ENCODE measurements around the gene ICA1L. TPM values are rescaled to one million over a fixed set of nuclear protein-coding genes. Genes with fewer than 3 reads are reported as not detected.

The ICA1L gene
- total RNA-seq, 4 donors from 2014 or later, result 0.85 to 4.2 (median 1.2) TPM

DNA sequence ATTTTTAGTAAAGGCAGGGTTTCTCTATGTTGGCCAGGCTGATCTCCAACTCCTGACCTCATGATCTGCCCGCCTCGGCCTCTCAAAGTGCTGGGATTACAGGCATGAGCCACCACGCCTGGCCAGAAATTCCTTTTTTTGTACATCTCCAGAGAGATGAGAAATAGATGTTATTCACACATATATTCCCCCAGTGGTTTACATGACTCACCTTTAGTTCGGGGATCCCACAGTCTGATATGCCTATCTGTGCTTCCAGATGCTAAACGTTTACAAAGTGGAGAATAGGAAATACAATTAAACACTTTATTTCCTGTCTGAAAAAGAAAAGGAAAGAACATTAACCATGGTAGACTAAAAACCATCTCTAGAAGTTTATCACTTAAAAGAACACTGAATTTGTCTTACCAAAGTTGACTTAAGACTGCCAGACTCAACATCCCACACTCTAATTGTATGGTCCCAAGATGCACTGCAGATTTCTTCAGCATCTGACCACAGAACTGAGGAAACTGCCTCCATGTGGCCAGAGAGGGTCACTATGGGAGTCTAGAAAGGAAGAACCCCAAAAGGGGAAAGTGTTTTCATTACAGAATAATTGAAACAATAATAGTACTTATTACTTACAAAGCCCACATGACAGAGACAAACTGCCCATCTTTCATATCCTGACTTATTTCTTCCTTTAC lies 12.6 kb upstream of the ICA1L start:
- Histone ChIP-seq H3K27me3 (no peaks in the 10 kb centered on the region), H3K4me1 (no peaks in the 10 kb centered on the region), H3K9me3 (no peaks in the 10 kb centered on the region), H3K27ac (no peak overlapping the region), H3K4me3 (no peak overlapping the region), H3K36me3 (peaks cover 70% of the 10 kb centered on the region)
- TF ChIP-seq POLR2AphosphoS5 (IDR thresholded peaks at IDR 0.05) (no peak), POLR2A (IDR thresholded peaks at IDR 0.05) (no peak), EP300 (IDR thresholded peaks at IDR 0.05) (no peak)
- TF ChIP-seq, protein P1, sequence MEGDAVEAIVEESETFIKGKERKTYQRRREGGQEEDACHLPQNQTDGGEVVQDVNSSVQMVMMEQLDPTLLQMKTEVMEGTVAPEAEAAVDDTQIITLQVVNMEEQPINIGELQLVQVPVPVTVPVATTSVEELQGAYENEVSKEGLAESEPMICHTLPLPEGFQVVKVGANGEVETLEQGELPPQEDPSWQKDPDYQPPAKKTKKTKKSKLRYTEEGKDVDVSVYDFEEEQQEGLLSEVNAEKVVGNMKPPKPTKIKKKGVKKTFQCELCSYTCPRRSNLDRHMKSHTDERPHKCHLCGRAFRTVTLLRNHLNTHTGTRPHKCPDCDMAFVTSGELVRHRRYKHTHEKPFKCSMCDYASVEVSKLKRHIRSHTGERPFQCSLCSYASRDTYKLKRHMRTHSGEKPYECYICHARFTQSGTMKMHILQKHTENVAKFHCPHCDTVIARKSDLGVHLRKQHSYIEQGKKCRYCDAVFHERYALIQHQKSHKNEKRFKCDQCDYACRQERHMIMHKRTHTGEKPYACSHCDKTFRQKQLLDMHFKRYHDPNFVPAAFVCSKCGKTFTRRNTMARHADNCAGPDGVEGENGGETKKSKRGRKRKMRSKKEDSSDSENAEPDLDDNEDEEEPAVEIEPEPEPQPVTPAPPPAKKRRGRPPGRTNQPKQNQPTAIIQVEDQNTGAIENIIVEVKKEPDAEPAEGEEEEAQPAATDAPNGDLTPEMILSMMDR (IDR thresholded peaks at IDR 0.05), result no peak
- 90% methylated on average over 5 of the region's 5 CpGs for WGBS
- DNase-seq (ENCODE audit: low spot score in 2 of 2), result no peak

DNA sequence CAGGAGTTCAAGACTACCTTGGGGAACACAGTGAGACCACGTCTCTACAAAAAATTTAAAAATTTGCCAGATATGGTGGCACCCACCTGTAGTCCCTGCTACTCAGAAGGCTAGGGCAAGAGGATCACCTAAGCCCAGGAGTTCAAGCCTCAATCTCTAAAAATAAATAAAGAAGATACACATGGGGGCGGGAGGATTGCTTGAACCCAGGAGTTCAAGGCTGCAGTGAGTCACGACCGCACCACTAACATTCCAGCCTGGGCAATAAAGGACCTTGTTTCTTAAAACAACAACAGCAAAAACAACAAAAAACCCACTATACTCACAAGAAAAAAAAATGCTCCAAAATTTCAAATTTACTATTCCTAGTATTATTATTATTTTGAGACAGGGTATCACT lies 10.0 kb upstream of the ICA1L start:
- WGBS, result 90% methylated on average over 4 of the region's 4 CpGs
- H3K36me3 ChIP-seq, result peaks cover 58% of the 10 kb centered on the region
- no peaks in the 10 kb centered on the region for H3K27me3 ChIP-seq
- TF ChIP-seq POLR2AphosphoS5 (IDR thresholded peaks at IDR 0.05), result no peak
- TF ChIP-seq, protein P1 (IDR thresholded peaks at IDR 0.05), result no peak
- no peak for TF ChIP-seq EP300 (IDR thresholded peaks at IDR 0.05)
- no peak for TF ChIP-seq POLR2A (IDR thresholded peaks at IDR 0.05)
- H3K9me3 ChIP-seq, result no peaks in the 10 kb centered on the region
- no peak for DNase-seq (ENCODE audit: low spot score in 2 of 2)
- H3K4me3 ChIP-seq, result no peak overlapping the region
- H3K4me1 ChIP-seq, result no peaks in the 10 kb centered on the region
- no peak overlapping the region for H3K27ac ChIP-seq

DNA sequence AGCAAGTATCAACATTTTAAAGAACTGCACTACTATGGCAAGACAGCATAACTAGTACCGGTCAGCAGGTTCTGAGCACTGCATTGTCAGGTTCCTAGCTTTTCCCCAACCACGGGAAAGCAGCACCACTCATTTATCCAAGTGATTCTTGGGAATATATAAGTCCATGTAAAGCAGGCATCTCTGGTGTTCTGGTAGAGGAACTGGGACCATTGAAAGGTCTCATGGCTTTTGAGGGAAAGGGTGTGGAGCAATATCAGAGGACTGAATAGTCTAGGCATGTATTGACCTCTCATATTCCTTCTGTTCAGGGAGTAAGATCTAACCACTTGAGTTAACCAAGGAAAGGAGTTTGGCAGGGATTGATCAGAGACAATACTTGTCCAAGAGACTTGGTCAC lies 6.1 kb upstream of the ICA1L start:
- WGBS, result 94% methylated on average over 2 of the region's 2 CpGs
- peaks cover 32% of the 10 kb centered on the region for H3K36me3 ChIP-seq
- H3K27ac ChIP-seq, result no peak overlapping the region
- no peaks in the 10 kb centered on the region for H3K4me1 ChIP-seq
- no peaks in the 10 kb centered on the region for H3K27me3 ChIP-seq
- no peak overlapping the region for H3K4me3 ChIP-seq
- TF ChIP-seq, protein P1 (IDR thresholded peaks at IDR 0.05), result no peak
- no peak for TF ChIP-seq POLR2AphosphoS5 (IDR thresholded peaks at IDR 0.05)
- TF ChIP-seq POLR2A (IDR thresholded peaks at IDR 0.05), result no peak
- TF ChIP-seq EP300 (IDR thresholded peaks at IDR 0.05), result no peak
- DNase-seq (ENCODE audit: low spot score in 2 of 2), result no peak
- H3K9me3 ChIP-seq, result no peaks in the 10 kb centered on the region

DNA sequence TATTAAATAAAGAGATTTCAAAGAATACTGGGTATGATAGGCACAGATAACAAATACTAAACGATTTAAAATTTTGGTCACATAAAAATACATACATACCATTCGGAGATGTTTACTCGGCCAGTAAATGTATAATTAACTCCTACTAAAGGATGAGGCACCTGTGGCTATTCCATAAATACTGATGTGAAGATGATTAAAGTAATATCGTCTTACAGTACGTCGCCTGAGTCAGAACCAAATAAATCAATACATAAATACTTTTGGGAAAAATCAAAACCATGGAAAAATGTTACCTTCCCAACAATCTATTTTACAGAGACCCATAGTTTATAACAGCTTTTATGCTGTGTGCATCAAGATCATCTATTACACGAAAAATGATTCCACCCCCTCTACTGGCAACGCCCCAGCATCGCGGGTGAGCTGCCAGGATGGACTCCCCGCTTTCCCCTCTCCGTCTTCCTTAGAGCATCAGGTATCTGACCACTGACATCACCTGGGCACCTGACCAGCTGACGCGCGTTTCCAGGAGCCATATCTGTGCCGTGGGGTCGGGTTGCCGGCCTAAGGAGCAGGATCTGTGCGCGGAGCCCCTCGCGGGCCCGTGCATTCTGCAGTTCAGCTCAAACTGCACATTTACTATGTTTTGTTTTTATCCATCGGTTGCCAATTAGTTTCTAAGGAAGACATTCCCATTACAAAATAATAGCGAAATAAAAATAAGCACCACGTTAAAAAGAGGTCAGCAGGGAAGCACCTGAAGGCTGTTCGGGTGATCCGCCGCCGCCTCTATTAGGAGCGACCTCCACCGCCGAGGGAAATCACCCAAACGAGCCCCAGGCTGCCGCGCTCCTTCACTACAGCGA lies 901 bp downstream of the ICA1L start:
- H3K27me3 ChIP-seq, result no peaks in the 10 kb centered on the region
- peak overlapping the region; percentile 70 for H3K4me3 ChIP-seq
- no peak for TF ChIP-seq EP300 (IDR thresholded peaks at IDR 0.05)
- no peak for TF ChIP-seq POLR2AphosphoS5 (IDR thresholded peaks at IDR 0.05)
- no peak for TF ChIP-seq POLR2A (IDR thresholded peaks at IDR 0.05)
- TF ChIP-seq, protein P1 (IDR thresholded peaks at IDR 0.05), result no peak
- H3K27ac ChIP-seq, result peak overlapping the region; percentile 59
- no peaks in the 10 kb centered on the region for H3K9me3 ChIP-seq
- peaks cover 12% of the 10 kb centered on the region for H3K4me1 ChIP-seq
- peak; percentile 66 to 79 for DNase-seq (ENCODE audit: low spot score in 2 of 2)
- WGBS, result 4% methylated on average over 26 of the region's 37 CpGs
- H3K36me3 ChIP-seq, result no peaks in the 10 kb centered on the region

DNA sequence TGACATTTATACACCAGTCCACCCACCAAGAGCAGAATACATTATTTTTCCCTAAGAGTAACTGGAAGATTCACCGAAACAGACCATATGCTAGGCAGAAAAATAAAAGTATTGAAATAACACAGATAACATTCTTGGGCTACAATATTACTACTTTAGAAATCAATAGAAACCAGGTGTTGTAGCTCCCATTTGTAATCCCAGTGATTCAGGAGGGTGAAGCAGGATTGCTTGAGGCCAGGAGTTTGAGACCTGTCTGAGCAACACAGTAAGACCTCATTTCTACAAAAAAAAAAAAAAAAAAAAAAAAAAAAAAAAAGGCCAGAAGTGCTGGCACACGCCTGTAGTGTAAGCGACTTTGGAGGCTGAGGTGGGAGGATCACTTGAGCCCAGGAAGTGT lies 9.6 kb downstream of the ICA1L start:
- no peak for TF ChIP-seq EP300 (IDR thresholded peaks at IDR 0.05)
- TF ChIP-seq, protein P1 (IDR thresholded peaks at IDR 0.05), result no peak
- TF ChIP-seq POLR2A (IDR thresholded peaks at IDR 0.05), result no peak
- no peak for TF ChIP-seq POLR2AphosphoS5 (IDR thresholded peaks at IDR 0.05)
- Histone ChIP-seq H3K27ac (no peak overlapping the region), H3K9me3 (no peaks in the 10 kb centered on the region), H3K36me3 (no peaks in the 10 kb centered on the region), H3K27me3 (no peaks in the 10 kb centered on the region), H3K4me1 (no peaks in the 10 kb centered on the region), H3K4me3 (no peak overlapping the region)
- DNase-seq (ENCODE audit: low spot score in 2 of 2), result no peak
- 96% methylated on average over 3 of the region's 3 CpGs for WGBS

Measured in suprapubic skin (tissue), 4 donors.